Caco-2 (cell line): Measurements from ENCODE around the gene MGST2. TPM values are rescaled to one million over a fixed set of nuclear protein-coding genes. Genes with fewer than 3 reads are reported as not detected.

Experiments used
- BruUV-seq: library from RNA; stranded (reverse); fragments of 400-500 nt; replicated peaks from 2 replicates; lab custom pipeline; 2021; lab: Mats Ljungman, UMichigan
- CTCF ChIA-PET: fragments of 300-600 bp; sonication (Branson Sonifier 250); formaldehyde crosslinking; loops from one replicate; lab custom pipeline; 2022; ENCODE audit warnings: antibody characterized with exemption; lab: Charles Lee
- POLR2A ChIA-PET: fragments of 300-600 bp; sonication (Branson Sonifier 250); formaldehyde crosslinking; loops from one replicate; lab custom pipeline; 2022; ENCODE audit warnings: antibody characterized with exemption; lab: Charles Lee
- DNase-seq, 2 experiments: peaks; one replicate each; pipeline versions ENCODE4 v3.0.0 to v3.0.0-alpha.2; 2020 to 2022
- H3K27me3 ChIP-seq: replicated peaks from 2 replicates; pipeline ENCODE4 v1.6.0; 2011; ENCODE audit warnings: low read length; ENCODE audit not compliant: control insufficient read depth, insufficient read depth
- H3K36me3 ChIP-seq: 2 replicates; pipeline ENCODE4 v1.5.1; 2011; ENCODE audit warnings: low read length; ENCODE audit not compliant: control insufficient read depth, insufficient read depth
- H3K4me1 ChIP-seq: fragments of 250-450 bp; sonication (Bioruptor Pico); 2 replicates; pipeline ENCODE4 v1.5.1; 2020; ENCODE audit warnings: mild to moderate bottlenecking
- H3K4me3 ChIP-seq: 2 replicates; pipeline ENCODE4 v1.5.1; 2011; ENCODE audit warnings: low read depth, mild to moderate bottlenecking, control low read depth, low read length
- H3K9me3 ChIP-seq: fragments of 250-450 bp; sonication (Bioruptor Pico); 2 replicates; pipeline ENCODE4 v1.5.1; 2020; ENCODE audit warnings: mild to moderate bottlenecking, moderate library complexity
- H3K27ac Mint-ChIP-seq: one replicate; pipeline ENCODE4 v1.8.0; 2022; ENCODE audit warnings: mixed read lengths; ENCODE audit not compliant: unreplicated experiment
- H3K27me3 Mint-ChIP-seq: one replicate; pipeline ENCODE4 v1.8.0; 2022; ENCODE audit warnings: mixed read lengths; ENCODE audit not compliant: insufficient read depth, unreplicated experiment
- H3K36me3 Mint-ChIP-seq: one replicate; pipeline ENCODE4 v1.8.0; 2022; ENCODE audit warnings: mild to moderate bottlenecking, mixed read lengths; ENCODE audit not compliant: insufficient read depth, unreplicated experiment
- H3K4me1 Mint-ChIP-seq: one replicate; pipeline ENCODE4 v1.8.0; 2022; ENCODE audit warnings: low read depth, mixed read lengths; ENCODE audit not compliant: unreplicated experiment
- H3K4me3 Mint-ChIP-seq: one replicate; pipeline ENCODE4 v1.8.0; 2022; ENCODE audit warnings: mild to moderate bottlenecking, moderate library complexity, mixed read lengths; ENCODE audit not compliant: unreplicated experiment
- H3K9me3 Mint-ChIP-seq: one replicate; pipeline ENCODE4 v1.8.0; 2022; ENCODE audit warnings: mixed read lengths; ENCODE audit not compliant: unreplicated experiment
- intact Hi-C: fragments of 100-400 bp; cut with micrococcal nuclease; formaldehyde crosslinking; loops from one replicate; pipeline ENCODE4 v1.10.0; 2022; ENCODE audit not compliant: unreplicated experiment
- total RNA-seq: library from RNA; stranded (reverse); gene quantifications from 2 replicates; pipeline ENCODE4 v1.2.3, GENCODE V29; 2022
- TF ChIP-seq, protein P1 (sequence below), 2 experiments: fragments of 200-600 bp in 1 of 2; IDR thresholded peaks; 1 replicate in 1 of 2; 2 replicates in 1 of 2; pipeline versions ENCODE4 v1.5.1 to v1.8.0; 2011 to 2022; ENCODE audit warnings: antibody characterized with exemption in 1 of 2, control low read depth in 1 of 2, inconsistent platforms in 1 of 2, low read depth in 1 of 2, low read length in 1 of 2, mild to moderate bottlenecking in 1 of 2, moderate library complexity in 1 of 2; ENCODE audit not compliant: insufficient read depth in 1 of 2, severe bottlenecking in 1 of 2, unreplicated experiment in 1 of 2

The MGST2 gene
- total RNA-seq, 1 experiment from 2014 or later, result 81.7 TPM

GRCh38 chr4:139720806-139721205, 55.2 kb downstream of the MGST2 start:
- no peak for DNase-seq
- no peaks in the 10 kb centered on the region; the same call in 1 of the 2 replicates for H3K9me3 ChIP-seq
- BruUV-seq, result no TSS peak
- H3K27ac Mint-ChIP-seq, result no peak overlapping the region
- H3K4me3 Mint-ChIP-seq, result no peak overlapping the region
- ChIA-PET POLR2A (no interaction called here), CTCF (no interaction called here)
- H3K4me1 ChIP-seq, result peaks cover 8% of the 10 kb centered on the region
- H3K4me3 ChIP-seq, result no peak overlapping the region
- H3K27me3 Mint-ChIP-seq, result no peaks in the 10 kb centered on the region
- intact Hi-C loops, result no loop called here
- TF ChIP-seq, protein P1, sequence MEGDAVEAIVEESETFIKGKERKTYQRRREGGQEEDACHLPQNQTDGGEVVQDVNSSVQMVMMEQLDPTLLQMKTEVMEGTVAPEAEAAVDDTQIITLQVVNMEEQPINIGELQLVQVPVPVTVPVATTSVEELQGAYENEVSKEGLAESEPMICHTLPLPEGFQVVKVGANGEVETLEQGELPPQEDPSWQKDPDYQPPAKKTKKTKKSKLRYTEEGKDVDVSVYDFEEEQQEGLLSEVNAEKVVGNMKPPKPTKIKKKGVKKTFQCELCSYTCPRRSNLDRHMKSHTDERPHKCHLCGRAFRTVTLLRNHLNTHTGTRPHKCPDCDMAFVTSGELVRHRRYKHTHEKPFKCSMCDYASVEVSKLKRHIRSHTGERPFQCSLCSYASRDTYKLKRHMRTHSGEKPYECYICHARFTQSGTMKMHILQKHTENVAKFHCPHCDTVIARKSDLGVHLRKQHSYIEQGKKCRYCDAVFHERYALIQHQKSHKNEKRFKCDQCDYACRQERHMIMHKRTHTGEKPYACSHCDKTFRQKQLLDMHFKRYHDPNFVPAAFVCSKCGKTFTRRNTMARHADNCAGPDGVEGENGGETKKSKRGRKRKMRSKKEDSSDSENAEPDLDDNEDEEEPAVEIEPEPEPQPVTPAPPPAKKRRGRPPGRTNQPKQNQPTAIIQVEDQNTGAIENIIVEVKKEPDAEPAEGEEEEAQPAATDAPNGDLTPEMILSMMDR (IDR thresholded peaks at IDR 0.05; ENCODE audit: insufficient read depth in 1 of 2, low read depth in 1 of 2, low read length in 1 of 2, severe bottlenecking in 1 of 2, unreplicated experiment in 1 of 2), result no peak
- H3K9me3 Mint-ChIP-seq, result no peaks in the 10 kb centered on the region
- H3K4me1 Mint-ChIP-seq, result peaks cover 5% of the 10 kb centered on the region
- H3K36me3 Mint-ChIP-seq, result peaks cover 36% of the 10 kb centered on the region
- no peaks in the 10 kb centered on the region for H3K27me3 ChIP-seq
- peaks cover 3% of the 10 kb centered on the region for H3K36me3 ChIP-seq

GRCh38 chr4:139721789-139722188, 56.2 kb downstream of the MGST2 start:
- Mint-ChIP-seq H3K4me1 (peaks cover 6% of the 10 kb centered on the region), H3K27me3 (no peaks in the 10 kb centered on the region), H3K4me3 (no peak overlapping the region), H3K36me3 (peaks cover 36% of the 10 kb centered on the region), H3K27ac (no peak overlapping the region), H3K9me3 (no peaks in the 10 kb centered on the region)
- Histone ChIP-seq H3K9me3 (no peaks in the 10 kb centered on the region; the same call in 1 of the 2 replicates), H3K4me3 (no peak overlapping the region), H3K27me3 (no peaks in the 10 kb centered on the region), H3K36me3 (peaks cover 3% of the 10 kb centered on the region), H3K4me1 (no peaks in the 10 kb centered on the region)
- TF ChIP-seq, protein P1 (IDR thresholded peaks at IDR 0.05; ENCODE audit: insufficient read depth in 1 of 2, low read depth in 1 of 2, low read length in 1 of 2, severe bottlenecking in 1 of 2, unreplicated experiment in 1 of 2), result no peak
- no peak for DNase-seq
- intact Hi-C loops, result no loop called here
- no TSS peak for BruUV-seq
- CTCF ChIA-PET, result no interaction called here
- POLR2A ChIA-PET, result no interaction called here

DNA sequence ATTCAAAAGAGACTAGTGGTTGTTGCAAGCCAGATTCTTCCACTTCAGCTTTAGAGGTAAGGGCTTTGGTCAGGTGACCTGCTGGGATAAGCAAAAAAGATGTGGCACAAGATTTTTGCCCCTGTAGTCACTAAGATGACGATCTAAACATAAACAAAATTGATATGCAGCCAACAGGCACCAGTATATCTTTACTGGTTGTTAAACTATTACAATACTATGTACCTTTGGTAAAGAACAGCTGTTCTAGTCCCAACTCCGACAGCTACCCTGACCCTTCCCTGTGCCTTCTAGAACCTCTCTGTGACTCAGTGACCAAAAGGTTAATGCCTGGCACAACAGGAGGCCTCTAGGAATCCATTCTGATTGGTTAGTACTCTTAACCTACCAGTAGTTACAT, 59.6 kb downstream of the MGST2 start:
- BruUV-seq, result no TSS peak
- Histone ChIP-seq H3K4me3 (no peak overlapping the region), H3K27me3 (no peaks in the 10 kb centered on the region), H3K9me3 (no peaks in the 10 kb centered on the region; the same call in 1 of the 2 replicates), H3K36me3 (no peaks in the 10 kb centered on the region), H3K4me1 (peaks cover 3% of the 10 kb centered on the region; the same call in 1 of the 2 replicates)
- ChIA-PET CTCF (no interaction called here), POLR2A (no interaction called here)
- intact Hi-C loops, result no loop called here
- no peak overlapping the region for H3K27ac Mint-ChIP-seq
- TF ChIP-seq, protein P1 (IDR thresholded peaks at IDR 0.05; ENCODE audit: insufficient read depth in 1 of 2, low read depth in 1 of 2, low read length in 1 of 2, severe bottlenecking in 1 of 2, unreplicated experiment in 1 of 2), result no peak
- no peak for DNase-seq
- H3K27me3 Mint-ChIP-seq, result no peaks in the 10 kb centered on the region
- peaks cover 24% of the 10 kb centered on the region for H3K36me3 Mint-ChIP-seq
- H3K4me1 Mint-ChIP-seq, result peaks cover 16% of the 10 kb centered on the region
- H3K9me3 Mint-ChIP-seq, result no peaks in the 10 kb centered on the region
- H3K4me3 Mint-ChIP-seq, result no peak overlapping the region
